DMS53 treated with DMSO at 0.1 percent for 48 hours (cell line): ENCODE data around the gene PHLDB1.
"Not testable (repeated sequence)": the region's sequence is repeated elsewhere in the genome, so short reads cannot be mapped to it uniquely, and the experiment has no call there.

Experiments
- DNase-seq: peaks from one replicate; lab custom pipeline; 2025; ENCODE audit not compliant: unreplicated experiment; lab: John Stamatoyannopoulos, UW

Gene PHLDB1

GRCh38 chr11:118682939-118683338, 75.5 kb downstream of the PHLDB1 start:
- DNase-seq: not testable (repeated sequence)

GRCh38 chr11:118684187-118684586, 76.8 kb downstream of the PHLDB1 start:
- no peak for DNase-seq

GRCh38 chr11:118687906-118688305, 80.5 kb downstream of the PHLDB1 start:
- no peak for DNase-seq

GRCh38 chr11:118688339-118688738, 80.9 kb downstream of the PHLDB1 start:
- not testable (repeated sequence) for DNase-seq

- no peak for DNase-seq
Observed at GRCh38 chr11:118688851-118689502, 81.6 kb downstream of the PHLDB1 start.

- DNase-seq: no peak
Observed at GRCh38 chr11:118689503-118689851, 82.1 kb downstream of the PHLDB1 start.

- peak; percentile 82 for DNase-seq
Observed at GRCh38 chr11:118689852-118690552, 82.6 kb downstream of the PHLDB1 start.

- no peak for DNase-seq
Observed at GRCh38 chr11:118690553-118691304, 83.3 kb downstream of the PHLDB1 start.

- no peak for DNase-seq
Observed at GRCh38 chr11:118691926-118692830, 84.8 kb downstream of the PHLDB1 start.

GRCh38 chr11:118694185-118694584, 86.8 kb downstream of the PHLDB1 start:
- no peak for DNase-seq

- DNase-seq: no peak
Observed at GRCh38 chr11:118694771-118695170, 87.4 kb downstream of the PHLDB1 start.

- DNase-seq: no peak
Observed at GRCh38 chr11:118696673-118697226, 89.3 kb downstream of the PHLDB1 start.

- DNase-seq: no peak
Observed at GRCh38 chr11:118697346-118697745, 89.9 kb downstream of the PHLDB1 start.

GRCh38 chr11:118699506-118700220, 92.2 kb downstream of the PHLDB1 start:
- no peak for DNase-seq

- no peak for DNase-seq
Observed at GRCh38 chr11:118703563-118704106, 96.2 kb downstream of the PHLDB1 start.

- no peak for DNase-seq
Observed at GRCh38 chr11:118705111-118705741, 97.8 kb downstream of the PHLDB1 start.

GRCh38 chr11:118705791-118706545, 98.6 kb downstream of the PHLDB1 start:
- no peak for DNase-seq

GRCh38 chr11:118706546-118706825, 99.1 kb downstream of the PHLDB1 start:
- no peak for DNase-seq
